B cell (primary cell): ENCODE results near the gene ANKS6.

Source experiments
- CTCF ChIP-seq: fragments of 200-600 bp; IDR thresholded peaks from one replicate; pipeline ENCODE4 v1.8.0; 2022; ENCODE audit warnings: antibody characterized with exemption, mild to moderate bottlenecking
- EZH2 ChIP-seq: IDR thresholded peaks from 2 replicates; pipeline ENCODE4 v1.6.1; 2012; ENCODE audit warnings: borderline replicate concordance, low read depth, mild to moderate bottlenecking, moderate library complexity, low read length; ENCODE audit not compliant: insufficient read depth, poor library complexity, severe bottlenecking

- TF ChIP-seq CTCF (no peak), EZH2 (no peak)
Measured at GRCh38 chr9:98765256-98765655, 31.1 kb downstream of the ANKS6 start.
